B cell (primary cell): ENCODE results near the gene CELSR3.

Experiments used
- CTCF ChIP-seq: fragments of 200-600 bp; IDR thresholded peaks from one replicate; pipeline ENCODE4 v1.8.0; 2022; ENCODE audit warnings: antibody characterized with exemption, mild to moderate bottlenecking
- EZH2 ChIP-seq: IDR thresholded peaks from 2 replicates; pipeline ENCODE4 v1.6.1; 2012; ENCODE audit warnings: borderline replicate concordance, low read depth, mild to moderate bottlenecking, moderate library complexity, low read length; ENCODE audit not compliant: insufficient read depth, poor library complexity, severe bottlenecking

DNA sequence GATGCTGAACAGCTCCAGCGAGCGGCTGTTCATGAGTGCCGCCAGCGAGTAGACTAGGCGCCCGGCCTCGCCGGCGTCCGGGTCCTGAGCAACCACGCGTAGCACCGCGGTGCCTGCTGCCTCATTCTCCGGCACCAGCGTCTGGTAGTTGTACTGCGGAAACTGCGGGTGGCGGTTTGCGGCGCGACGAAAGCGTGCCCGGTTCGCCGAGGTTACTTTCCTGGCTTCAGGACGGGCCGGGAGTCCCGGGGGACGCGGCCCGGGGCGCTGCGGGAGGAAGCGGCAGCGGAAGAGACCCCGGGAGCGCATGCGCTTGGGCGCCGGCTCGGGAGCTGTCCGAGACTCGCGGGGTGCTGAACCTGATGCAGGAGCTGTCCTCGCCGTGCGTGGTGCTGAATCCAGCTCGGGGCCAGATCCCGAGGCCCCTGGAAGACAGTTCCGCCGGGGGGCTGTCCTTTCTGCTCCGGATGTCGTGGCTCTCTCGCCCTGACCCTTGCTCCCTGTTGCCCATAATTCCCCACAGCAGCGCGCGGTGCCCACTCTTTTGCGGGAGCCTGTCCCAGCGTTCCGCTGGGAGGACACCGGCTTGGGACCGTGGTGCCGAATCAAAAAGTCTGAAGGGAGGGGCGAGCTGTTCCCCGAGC, 1.1 kb downstream of the CELSR3 start:
- no peak for TF ChIP-seq CTCF
- TF ChIP-seq EZH2, result no peak
